Neural cell (in vitro differentiated cells): ENCODE results near the gene CHRDL2. TPM values are rescaled to one million over a fixed set of nuclear protein-coding genes. Genes with fewer than 3 reads are reported as not detected.

Experiments used
- H2AFZ ChIP-seq: fragments of 200-600, 300-800 bp; sonication (generic), shearing (Covaris generic); 2 replicates; pipeline ENCODE4 v1.6.0; 2014; ENCODE audit warnings: low read depth, mild to moderate bottlenecking, antibody characterized with exemption, low read length, moderate library complexity
- H3F3A ChIP-seq: fragments of 200-600 bp; shearing (Covaris generic); 2 replicates; pipeline ENCODE4 v1.6.1; 2016; ENCODE audit warnings: mild to moderate bottlenecking, moderate library complexity, mixed read lengths, antibody characterized with exemption, low read length; ENCODE audit not compliant: insufficient read depth, poor library complexity, severe bottlenecking
- H3K27ac ChIP-seq: fragments of 200-600, 300-800 bp; sonication (generic), shearing (Covaris generic); 2 replicates; pipeline ENCODE4 v1.5.1; 2014; ENCODE audit warnings: mild to moderate bottlenecking, low read length, moderate library complexity
- H3K27me3 ChIP-seq: fragments of 300-800, 200-600 bp; sonication (generic), shearing (Covaris generic); 2 replicates; pipeline ENCODE4 v1.6.0; 2014; ENCODE audit warnings: mild to moderate bottlenecking, low read depth, low read length, moderate library complexity; ENCODE audit not compliant: insufficient read depth
- H3K36me3 ChIP-seq: fragments of 300-800, 200-600 bp; sonication (generic), shearing (Covaris generic); 2 replicates; pipeline ENCODE4 v1.5.1; 2014; ENCODE audit warnings: mild to moderate bottlenecking, antibody characterized with exemption, low read length, moderate library complexity; ENCODE audit not compliant: insufficient read depth
- H3K4me2 ChIP-seq: fragments of 300-800, 200-600 bp; sonication (generic), shearing (Covaris generic); 2 replicates; pipeline ENCODE4 v1.6.0; 2014; ENCODE audit warnings: mild to moderate bottlenecking, low read length
- H3K4me3 ChIP-seq: fragments of 300-800, 200-600 bp; sonication (generic), shearing (Covaris generic); 2 replicates; pipeline ENCODE4 v1.5.1; 2014; ENCODE audit warnings: mild to moderate bottlenecking, low read length, moderate library complexity
- H3K79me2 ChIP-seq: fragments of 200-600 bp; shearing (Covaris generic); replicated peaks from 2 replicates; pipeline ENCODE4 v1.6.0; 2014; ENCODE audit warnings: mild to moderate bottlenecking, low read length, moderate library complexity; ENCODE audit not compliant: insufficient read depth
- H3K9ac ChIP-seq: fragments of 300-800, 200-600 bp; sonication (generic), shearing (Covaris generic); 2 replicates; pipeline ENCODE4 v1.6.1; 2016; ENCODE audit warnings: mild to moderate bottlenecking, low read length, mixed read lengths
- H3K9me2 ChIP-seq: fragments of 200-600 bp; shearing (Covaris generic); 2 replicates; pipeline ENCODE4 v1.6.1; 2016; ENCODE audit warnings: mild to moderate bottlenecking, low read length, mixed read lengths; ENCODE audit not compliant: insufficient read depth
- H3K9me3 ChIP-seq: fragments of 200-600, 300-800 bp; sonication (generic), shearing (Covaris generic); 2 replicates; pipeline ENCODE4 v1.6.1; 2016; ENCODE audit warnings: mild to moderate bottlenecking, mixed run types, low read length, moderate library complexity, mixed read lengths
- H4K20me1 ChIP-seq: fragments of 200-600 bp; shearing (Covaris generic); 2 replicates; pipeline ENCODE4 v1.6.1; 2016; ENCODE audit warnings: mild to moderate bottlenecking, mixed run types; ENCODE audit not compliant: insufficient read depth
- CTCF ChIP-seq: fragments of 450-650 bp; IDR thresholded peaks from 2 replicates; pipeline ENCODE4 v1.5.1; 2014; ENCODE audit warnings: antibody characterized with exemption, mild to moderate bottlenecking, moderate library complexity; ENCODE audit not compliant: poor library complexity, severe bottlenecking
- EZH2 ChIP-seq: fragments of 200-600, 300-800 bp; shearing (Covaris generic), sonication (generic); IDR thresholded peaks from 2 replicates; pipeline ENCODE4 v1.6.1; 2014; ENCODE audit warnings: antibody characterized with exemption, low read length, borderline replicate concordance, mild to moderate bottlenecking; ENCODE audit not compliant: insufficient read depth, poor library complexity, severe bottlenecking
- MXI1 ChIP-seq: fragments of 450-650 bp; conservative IDR thresholded peaks from 2 replicates; pipeline ENCODE4 v1.6.1; 2014; ENCODE audit warnings: antibody characterized with exemption, mild to moderate bottlenecking; ENCODE audit not compliant: poor library complexity, severe bottlenecking
- POLR2AphosphoS5 ChIP-seq: IDR thresholded peaks from 2 replicates; pipeline ENCODE4 v1.6.1; 2012
- RAD21 ChIP-seq: fragments of 450-650 bp; conservative IDR thresholded peaks from 2 replicates; pipeline ENCODE4 v1.6.1; 2014; ENCODE audit warnings: antibody characterized with exemption, mild to moderate bottlenecking, moderate library complexity
- SMC3 ChIP-seq: fragments of 450-650 bp; conservative IDR thresholded peaks from 2 replicates; pipeline ENCODE4 v1.6.1; 2014; ENCODE audit warnings: antibody characterized with exemption, mild to moderate bottlenecking, moderate library complexity; ENCODE audit not compliant: poor library complexity
- TAF1 ChIP-seq: IDR thresholded peaks from 2 replicates; pipeline ENCODE4 v1.6.1; 2012; ENCODE audit warnings: low read depth
- polyA plus RNA-seq: library from polyadenylated mRNA; depleted of rRNA; stranded (reverse); fragments of >200 nt; gene quantifications from 2 replicates; pipeline ENCODE4 v1.2.3, GENCODE V29; 2014
- TF ChIP-seq, protein P1 (sequence below): IDR thresholded peaks from 2 replicates; pipeline ENCODE4 v1.6.1; 2012; ENCODE audit warnings: borderline replicate concordance

Gene CHRDL2
- polyA plus RNA-seq, 1 donor from 2014 or later = not detected

DNA sequence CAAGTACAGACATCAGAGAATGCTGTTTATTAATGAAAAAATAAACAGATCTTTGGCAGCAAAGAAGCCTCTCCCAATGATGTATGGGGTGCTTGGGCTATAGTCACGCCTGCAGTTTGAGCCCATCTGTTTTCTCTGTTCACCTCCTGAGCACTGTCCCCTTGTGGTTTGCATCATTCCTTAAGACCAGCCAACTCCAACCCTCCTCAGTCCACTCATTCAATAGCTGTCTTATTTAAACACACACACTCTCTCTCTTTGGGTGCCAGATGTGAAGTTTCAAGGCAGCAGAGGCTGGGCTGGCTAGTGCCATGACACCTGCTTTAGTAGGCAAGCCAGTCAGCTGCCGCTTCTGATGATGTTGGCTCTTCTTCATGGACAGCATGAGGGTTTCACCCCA, 80.7 kb downstream of the CHRDL2 start:
- Histone ChIP-seq H2AFZ (no peak overlapping the region), H3K79me2 (no peaks in the 10 kb centered on the region), H3K4me3 (no peak overlapping the region), H3K9me3 (no peaks in the 10 kb centered on the region), H3K4me2 (no peak overlapping the region), H3K36me3 (no peaks in the 10 kb centered on the region), H4K20me1 (no peaks in the 10 kb centered on the region), H3K9me2 (no peaks in the 10 kb centered on the region), H3K27me3 (no peaks in the 10 kb centered on the region), H3K9ac (no peak overlapping the region), H3K27ac (no peak overlapping the region), H3F3A (no peaks in the 10 kb centered on the region)
- TF ChIP-seq EZH2 (no peak), TAF1 (no peak), RAD21 (no peak), CTCF (no peak), MXI1 (no peak)

DNA sequence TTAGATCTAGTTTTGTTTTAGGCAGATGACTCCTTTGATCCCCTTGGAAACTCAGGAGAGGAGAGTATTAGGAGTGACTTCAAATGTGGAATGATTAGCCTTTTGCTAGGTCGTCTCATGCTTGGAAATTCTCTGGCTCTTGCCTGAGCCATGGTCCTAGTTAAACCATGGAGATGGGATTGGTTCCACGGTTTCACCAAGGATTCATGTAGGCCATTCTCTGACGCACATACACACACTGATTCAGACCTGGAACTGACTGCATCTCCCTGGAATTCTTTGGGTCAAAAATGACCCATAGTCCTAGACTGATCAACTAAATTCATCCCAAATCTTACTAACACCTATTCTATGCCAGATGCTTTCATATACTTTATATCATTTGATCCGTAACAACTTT, 82.3 kb downstream of the CHRDL2 start:
- H3K4me2 ChIP-seq = no peak overlapping the region
- no peaks in the 10 kb centered on the region for H3K79me2 ChIP-seq
- H3K27me3 ChIP-seq = no peaks in the 10 kb centered on the region
- no peak overlapping the region for H3K9ac ChIP-seq
- no peaks in the 10 kb centered on the region for H3K9me3 ChIP-seq
- no peak overlapping the region for H3K4me3 ChIP-seq
- no peaks in the 10 kb centered on the region for H3K36me3 ChIP-seq
- no peak overlapping the region for H3K27ac ChIP-seq
- H3K9me2 ChIP-seq = no peaks in the 10 kb centered on the region
- TF ChIP-seq CTCF = no peak
- no peak for TF ChIP-seq EZH2
- no peak for TF ChIP-seq POLR2AphosphoS5
- TF ChIP-seq TAF1 = no peak
- no peak for TF ChIP-seq SMC3
- TF ChIP-seq, protein P1, sequence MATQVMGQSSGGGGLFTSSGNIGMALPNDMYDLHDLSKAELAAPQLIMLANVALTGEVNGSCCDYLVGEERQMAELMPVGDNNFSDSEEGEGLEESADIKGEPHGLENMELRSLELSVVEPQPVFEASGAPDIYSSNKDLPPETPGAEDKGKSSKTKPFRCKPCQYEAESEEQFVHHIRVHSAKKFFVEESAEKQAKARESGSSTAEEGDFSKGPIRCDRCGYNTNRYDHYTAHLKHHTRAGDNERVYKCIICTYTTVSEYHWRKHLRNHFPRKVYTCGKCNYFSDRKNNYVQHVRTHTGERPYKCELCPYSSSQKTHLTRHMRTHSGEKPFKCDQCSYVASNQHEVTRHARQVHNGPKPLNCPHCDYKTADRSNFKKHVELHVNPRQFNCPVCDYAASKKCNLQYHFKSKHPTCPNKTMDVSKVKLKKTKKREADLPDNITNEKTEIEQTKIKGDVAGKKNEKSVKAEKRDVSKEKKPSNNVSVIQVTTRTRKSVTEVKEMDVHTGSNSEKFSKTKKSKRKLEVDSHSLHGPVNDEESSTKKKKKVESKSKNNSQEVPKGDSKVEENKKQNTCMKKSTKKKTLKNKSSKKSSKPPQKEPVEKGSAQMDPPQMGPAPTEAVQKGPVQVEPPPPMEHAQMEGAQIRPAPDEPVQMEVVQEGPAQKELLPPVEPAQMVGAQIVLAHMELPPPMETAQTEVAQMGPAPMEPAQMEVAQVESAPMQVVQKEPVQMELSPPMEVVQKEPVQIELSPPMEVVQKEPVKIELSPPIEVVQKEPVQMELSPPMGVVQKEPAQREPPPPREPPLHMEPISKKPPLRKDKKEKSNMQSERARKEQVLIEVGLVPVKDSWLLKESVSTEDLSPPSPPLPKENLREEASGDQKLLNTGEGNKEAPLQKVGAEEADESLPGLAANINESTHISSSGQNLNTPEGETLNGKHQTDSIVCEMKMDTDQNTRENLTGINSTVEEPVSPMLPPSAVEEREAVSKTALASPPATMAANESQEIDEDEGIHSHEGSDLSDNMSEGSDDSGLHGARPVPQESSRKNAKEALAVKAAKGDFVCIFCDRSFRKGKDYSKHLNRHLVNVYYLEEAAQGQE = no peak
- no peak for TF ChIP-seq MXI1
- no peaks in the 10 kb centered on the region for H3F3A ChIP-seq
- no peak overlapping the region for H2AFZ ChIP-seq
- H4K20me1 ChIP-seq = no peaks in the 10 kb centered on the region
